Naive B cell (primary cell): ENCODE measurements around the gene TAAR9. TPM values are rescaled to one million over a fixed set of nuclear protein-coding genes. Genes with fewer than 3 reads are reported as not detected.
A peak's percentile ranks its signal among the peaks of the same experiment; 100 is the strongest.
"Not testable (repeated sequence)": the region's sequence is repeated elsewhere in the genome, so short reads cannot be mapped to it uniquely, and the experiment has no call there.

Source experiments
- ATAC-seq, 2 donors: fragments of 150-1000 bp; cut with Tn5 transposase; 2 replicates each; pipeline ENCODE4 v1.10.0; 2021; ENCODE audit warnings: low read depth in 2 of 2, mild to moderate bottlenecking in 2 of 2, moderate library complexity in 2 of 2
- DNase-seq: peaks from one replicate; pipeline ENCODE4 v3.0.0; 2022
- H3K27ac Mint-ChIP-seq, 6 donors: one replicate each; pipeline ENCODE4 v1.8.0; 2020 to 2022; ENCODE audit warnings: mild to moderate bottlenecking in 6 of 6, mixed read lengths in 6 of 6, moderate library complexity in 5 of 6, inconsistent platforms in 2 of 6
- H3K27me3 Mint-ChIP-seq, 3 donors: one replicate each; pipeline ENCODE4 v1.8.0; 2021 to 2022; ENCODE audit warnings: mixed read lengths in 3 of 3, mild to moderate bottlenecking in 1 of 3
- H3K36me3 Mint-ChIP-seq, 2 donors: one replicate each; pipeline ENCODE4 v1.8.0; 2020 to 2022; ENCODE audit warnings: mixed read lengths in 2 of 2, inconsistent platforms in 1 of 2, mild to moderate bottlenecking in 1 of 2
- H3K4me1 Mint-ChIP-seq, 3 donors: one replicate each; pipeline ENCODE4 v1.8.0; 2020 to 2022; ENCODE audit warnings: mixed read lengths in 3 of 3, inconsistent platforms in 1 of 3, mild to moderate bottlenecking in 1 of 3, moderate library complexity in 1 of 3
- H3K4me3 Mint-ChIP-seq, 8 donors: one replicate each; pipeline ENCODE4 v1.8.0; 2020 to 2022; ENCODE audit warnings: mild to moderate bottlenecking in 8 of 8, mixed read lengths in 8 of 8, moderate library complexity in 8 of 8, inconsistent platforms in 2 of 8
- H3K9me3 Mint-ChIP-seq, 7 donors: one replicate each; pipeline ENCODE4 v1.8.0; 2020 to 2022; ENCODE audit warnings: mixed read lengths in 7 of 7, mild to moderate bottlenecking in 5 of 7, inconsistent platforms in 2 of 7, moderate library complexity in 1 of 7
- polyA plus RNA-seq, 6 donors: library from polyadenylated mRNA; unstranded; fragments of 300-500 nt; fragmentation: Illumina TruSeq; gene quantifications; one replicate each; pipeline ENCODE4 v1.2.3, GENCODE V29; 2021; ENCODE audit warnings: low read depth in 6 of 6

The TAAR9 gene
- polyA plus RNA-seq, 6 donors from 2014 or later: not detected

DNA sequence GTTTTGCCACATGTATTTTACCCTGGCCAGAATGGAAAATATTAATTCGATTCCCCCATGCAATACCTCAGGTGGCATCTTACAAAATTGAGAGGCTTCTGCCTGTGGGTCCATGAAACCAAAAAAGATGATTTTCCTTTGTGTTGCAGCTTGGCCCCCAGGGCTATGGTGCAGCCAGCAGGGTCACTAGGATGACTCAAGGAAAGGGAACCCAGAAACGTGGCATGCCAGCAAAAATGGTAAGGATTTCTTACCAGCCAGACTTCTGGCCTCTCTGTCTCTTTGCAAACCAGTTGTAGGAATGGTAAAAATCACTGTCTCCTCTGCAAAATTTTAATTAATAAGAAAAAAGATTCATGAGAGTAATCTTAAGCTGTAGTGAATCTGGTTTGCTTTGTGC, 11.6 kb upstream of the TAAR9 start:
- no peak for DNase-seq
- peak overlapping the region in 1 of 6 donors; percentile 91 for H3K27ac Mint-ChIP-seq
- no peaks in the 10 kb centered on the region for H3K27me3 Mint-ChIP-seq
- ATAC-seq: no peak
- peaks cover 0 to under 1% (median 0%) of the 10 kb centered on the region in 7 donors for H3K9me3 Mint-ChIP-seq
- H3K4me1 Mint-ChIP-seq: peaks cover 3 to 5% (median 4%) of the 10 kb centered on the region in 3 donors
- H3K36me3 Mint-ChIP-seq: no peaks in the 10 kb centered on the region
- H3K4me3 Mint-ChIP-seq: no peak overlapping the region

DNA sequence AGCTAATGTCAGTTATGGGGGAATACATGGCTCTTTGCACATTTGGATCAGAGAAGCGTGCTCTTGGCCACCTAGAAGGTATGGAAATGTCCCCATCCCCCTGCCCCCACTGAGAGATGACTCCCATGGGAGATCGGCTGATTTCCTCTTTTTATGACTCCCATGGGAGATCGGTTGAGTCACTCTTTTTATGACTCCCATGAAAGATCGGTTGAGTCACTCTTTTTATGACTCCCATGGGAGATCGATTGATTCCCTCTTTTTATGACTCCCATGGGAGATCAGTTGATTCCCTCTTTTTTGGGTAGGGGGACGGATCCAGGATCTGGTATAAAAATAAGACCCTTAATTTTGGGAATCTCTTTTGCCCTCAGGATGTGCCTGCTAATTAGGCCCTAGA, 10.3 kb upstream of the TAAR9 start:
- Mint-ChIP-seq H3K27me3 (no peaks in the 10 kb centered on the region), H3K36me3 (no peaks in the 10 kb centered on the region), H3K4me1 (peaks cover 3 to 5% (median 4%) of the 10 kb centered on the region in 3 donors), H3K27ac (no peak overlapping the region), H3K4me3 (no peak overlapping the region), H3K9me3 (peaks cover 0 to 2% (median 0%) of the 10 kb centered on the region in 7 donors)
- ATAC-seq: no peak
- DNase-seq: no peak

DNA sequence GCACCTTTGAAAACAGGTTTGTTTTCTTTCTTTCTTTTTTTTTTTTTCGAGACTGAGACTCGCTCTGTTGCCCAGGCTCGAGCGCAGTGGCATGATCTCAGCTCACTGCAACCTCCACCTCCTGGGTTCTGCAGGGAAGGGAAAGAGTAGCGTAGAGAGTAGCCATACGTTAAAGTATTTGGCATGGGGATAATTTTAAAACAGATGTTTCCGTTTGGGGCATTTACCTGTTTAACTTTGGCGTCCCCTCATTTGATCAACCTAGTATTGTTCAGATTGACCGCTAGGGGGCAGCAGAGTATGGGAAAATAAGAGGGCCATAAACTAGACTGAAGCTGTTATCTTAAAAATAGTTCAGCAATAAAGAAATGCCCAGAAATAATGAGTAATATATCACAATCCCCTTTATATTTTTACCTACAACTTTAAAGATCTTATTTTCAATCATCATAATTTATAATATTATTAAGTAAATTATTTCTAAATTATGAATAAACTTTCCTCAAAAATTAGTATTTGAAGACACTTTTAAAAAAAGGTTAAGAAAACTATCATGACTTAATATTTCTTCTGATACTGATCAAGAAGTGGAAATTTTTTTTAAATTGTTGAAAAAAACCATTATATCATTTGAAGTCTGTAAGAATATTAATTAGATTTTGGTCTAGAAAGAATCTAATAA, 7.6 kb upstream of the TAAR9 start:
- DNase-seq (peak; percentile 63), ATAC-seq (peak; percentile 87 to 88)
- Mint-ChIP-seq H3K27me3 (no peaks in the 10 kb centered on the region), H3K36me3 (peaks cover 5 to 8% of the 10 kb centered on the region in 2 donors), H3K9me3 (peaks cover 0 to 13% (median 7%) of the 10 kb centered on the region in 7 donors), H3K4me3 (peak overlapping the region; percentile 51 to 92 (median 82)), H3K27ac (peak overlapping the region in 1 of 6 donors; percentile 28), H3K4me1 (peaks cover 3 to 10% (median 4%) of the 10 kb centered on the region in 3 donors)

DNA sequence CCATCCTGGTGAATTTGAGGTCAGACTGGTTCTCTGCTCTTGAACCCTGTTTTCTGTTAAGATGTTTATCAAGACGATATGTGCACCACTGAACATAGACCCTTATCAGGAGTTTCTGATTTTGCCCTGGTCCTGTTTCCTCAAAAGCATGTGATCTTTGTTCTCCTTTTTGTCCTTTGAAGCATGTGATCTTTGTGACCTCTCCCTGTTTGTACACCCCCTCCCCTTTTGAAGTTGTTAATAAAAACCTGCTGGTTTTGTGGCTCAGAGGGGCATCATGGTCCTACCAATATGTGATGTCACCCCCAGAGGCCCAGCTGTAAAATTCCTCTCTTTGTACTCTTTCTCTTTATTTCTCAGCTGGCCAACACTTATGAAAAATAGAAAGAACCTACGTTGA, 3.5 kb upstream of the TAAR9 start:
- H3K4me3 Mint-ChIP-seq, ATAC-seq, H3K36me3 Mint-ChIP-seq, DNase-seq: not testable (repeated sequence)
- peaks cover 3 to 10% (median 4%) of the 10 kb centered on the region in 3 donors for H3K4me1 Mint-ChIP-seq
- peak overlapping the region in 1 of 6 donors; percentile 71 for H3K27ac Mint-ChIP-seq
- peaks cover 0 to 15% (median 7%) of the 10 kb centered on the region in 7 donors for H3K9me3 Mint-ChIP-seq
- peaks cover 15 to 24% (median 21%) of the 10 kb centered on the region in 3 donors for H3K27me3 Mint-ChIP-seq

DNA sequence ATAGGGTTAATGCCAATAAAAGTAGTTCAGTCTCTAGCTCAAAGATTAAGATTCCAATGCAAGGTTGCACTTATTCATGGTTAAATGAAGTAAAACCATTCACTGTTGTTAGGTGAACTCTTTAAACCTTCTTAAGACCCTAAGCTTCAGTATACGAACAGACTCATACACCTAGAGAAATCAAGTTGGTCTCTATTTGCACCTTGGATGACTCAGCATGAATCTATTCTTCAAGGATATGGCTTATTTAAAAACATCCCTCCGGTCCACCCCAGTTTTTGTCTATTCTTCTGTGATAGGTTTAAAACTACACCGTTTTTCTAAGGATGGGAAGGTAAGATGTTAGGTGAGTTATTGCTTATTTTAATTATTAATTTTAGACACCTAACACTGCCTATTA, 932 bp upstream of the TAAR9 start:
- H3K4me3 Mint-ChIP-seq: no peak overlapping the region
- peaks cover 5 to 8% of the 10 kb centered on the region in 2 donors for H3K36me3 Mint-ChIP-seq
- peaks cover 26 to 33% (median 31%) of the 10 kb centered on the region in 3 donors for H3K27me3 Mint-ChIP-seq
- ATAC-seq (no peak), DNase-seq (no peak)
- H3K27ac Mint-ChIP-seq: no peak overlapping the region
- peaks cover 0 to 15% (median 7%) of the 10 kb centered on the region in 7 donors for H3K9me3 Mint-ChIP-seq
- peaks cover 0 to 5% (median 0%) of the 10 kb centered on the region in 3 donors for H3K4me1 Mint-ChIP-seq

DNA sequence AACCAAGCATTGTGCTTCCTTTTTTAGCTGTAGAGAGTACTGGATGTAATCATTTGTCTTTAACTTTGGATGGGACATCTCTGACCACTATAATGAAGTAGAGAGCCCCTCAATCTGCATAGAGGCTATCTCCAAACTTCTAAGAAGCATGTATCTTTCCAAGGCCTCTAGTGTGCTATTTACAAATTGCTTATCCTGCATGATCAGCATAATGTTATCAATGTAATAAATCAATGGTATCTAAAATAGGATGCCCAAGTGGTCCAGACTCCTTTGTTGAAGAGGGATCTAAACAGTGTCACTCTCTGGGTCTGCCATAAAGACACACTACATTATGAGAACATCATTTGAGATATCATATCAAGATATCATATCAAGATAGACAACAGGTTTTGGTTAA, 6.7 kb downstream of the TAAR9 start:
- Mint-ChIP-seq H3K27me3 (peaks cover 9 to 17% (median 16%) of the 10 kb centered on the region in 3 donors), H3K27ac (no peak overlapping the region), H3K4me3 (no peak overlapping the region), H3K4me1 (peaks cover 6 to 9% (median 8%) of the 10 kb centered on the region in 3 donors), H3K36me3 (no peaks in the 10 kb centered on the region), H3K9me3 (no peaks in the 10 kb centered on the region)
- no peak for DNase-seq
- no peak for ATAC-seq

DNA sequence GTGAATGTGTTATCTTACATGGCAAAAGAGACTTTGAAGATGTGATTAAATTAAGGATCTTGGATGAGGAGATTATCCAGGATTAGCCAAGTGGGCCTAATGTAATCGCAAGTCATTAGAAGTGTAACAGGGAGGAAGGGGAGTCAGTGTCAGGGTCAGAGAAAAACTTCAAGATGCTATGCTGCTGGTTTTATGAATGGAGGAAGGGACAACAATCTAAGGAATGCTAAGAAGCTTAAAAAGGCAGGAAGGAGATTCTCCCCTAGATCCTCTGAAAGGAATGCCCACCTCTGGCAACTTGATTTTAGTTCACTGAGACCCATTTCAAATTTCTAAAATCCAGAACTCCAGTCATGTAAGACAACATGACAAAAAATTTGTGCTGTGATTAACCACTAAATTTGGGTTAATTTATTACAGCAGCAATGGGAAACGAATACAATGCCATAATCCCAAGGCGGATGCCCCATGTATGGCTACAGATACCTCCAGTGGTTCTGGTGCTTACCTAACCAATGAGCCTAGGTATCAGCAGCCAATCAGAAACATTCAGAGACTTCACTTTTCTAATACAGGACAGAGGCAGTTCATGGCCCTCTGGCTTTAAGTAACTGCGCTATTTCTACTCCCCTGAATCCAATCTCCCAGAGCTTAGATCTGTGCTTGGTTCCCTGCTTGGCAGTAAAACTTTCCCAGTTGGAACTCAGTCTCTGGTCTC, 10.8 kb downstream of the TAAR9 start:
- H3K27me3 Mint-ChIP-seq: peaks cover 0 to 19% (median 0%) of the 10 kb centered on the region in 3 donors
- no peaks in the 10 kb centered on the region for H3K9me3 Mint-ChIP-seq
- ATAC-seq (no peak), DNase-seq (no peak)
- no peaks in the 10 kb centered on the region for H3K36me3 Mint-ChIP-seq
- no peak overlapping the region for H3K27ac Mint-ChIP-seq
- peaks cover 6 to 9% (median 8%) of the 10 kb centered on the region in 3 donors for H3K4me1 Mint-ChIP-seq
- no peak overlapping the region for H3K4me3 Mint-ChIP-seq

DNA sequence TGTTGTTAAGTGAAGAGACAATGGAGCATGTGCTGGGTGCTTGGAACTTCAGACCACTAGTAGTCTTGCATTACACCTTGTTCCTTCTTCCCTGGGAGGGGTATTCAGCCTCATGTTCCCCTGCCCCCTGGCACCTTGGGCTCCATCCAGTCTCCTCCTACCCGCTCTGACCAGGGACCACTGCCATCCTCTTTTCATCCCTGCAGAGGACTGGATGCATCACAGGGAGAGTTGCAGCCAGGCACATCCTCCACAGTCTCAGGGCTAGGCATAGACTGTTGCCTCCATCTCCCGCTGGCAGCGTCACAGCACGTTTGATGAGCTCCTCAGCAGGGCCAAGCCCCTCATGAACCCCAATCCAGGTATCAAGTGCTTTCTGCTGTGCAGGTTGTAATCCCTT, 13.1 kb downstream of the TAAR9 start:
- no peak for DNase-seq
- no peaks in the 10 kb centered on the region for H3K36me3 Mint-ChIP-seq
- peak overlapping the region in 1 of 6 donors; percentile 70 for H3K27ac Mint-ChIP-seq
- ATAC-seq: no peak
- peaks cover 6 to 9% (median 8%) of the 10 kb centered on the region in 3 donors for H3K4me1 Mint-ChIP-seq
- H3K27me3 Mint-ChIP-seq: peaks cover 7 to 24% (median 8%) of the 10 kb centered on the region in 3 donors
- no peak overlapping the region for H3K4me3 Mint-ChIP-seq
- peaks cover 0 to 2% (median 0%) of the 10 kb centered on the region in 7 donors for H3K9me3 Mint-ChIP-seq

DNA sequence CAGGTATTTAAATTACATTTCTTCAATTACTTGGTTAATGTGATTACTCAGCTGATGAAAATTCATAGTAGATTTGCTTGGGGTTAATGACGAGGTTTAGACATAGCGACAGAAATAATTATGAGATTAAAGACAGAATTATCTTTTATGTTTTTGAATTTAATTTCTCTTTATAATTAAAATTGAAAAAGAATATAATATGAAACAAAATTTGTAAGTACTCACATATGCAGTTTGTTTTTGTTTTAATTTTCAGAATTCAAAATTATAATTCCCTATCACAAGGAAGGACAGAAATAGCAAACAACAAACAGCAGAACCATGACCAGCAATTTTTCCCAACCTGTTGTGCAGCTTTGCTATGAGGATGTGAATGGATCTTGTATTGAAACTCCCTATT, 14.3 kb downstream of the TAAR9 start, which contains the start of gene TAAR8:
Gene TAAR8, plus strand, starts transcription at position 301 of the 400 bp plus-strand sequence. Its CDS starts 21 bp downstream, at position 322.
- peaks cover 0 to 2% (median 0%) of the 10 kb centered on the region in 7 donors for H3K9me3 Mint-ChIP-seq
- H3K36me3 Mint-ChIP-seq: no peaks in the 10 kb centered on the region
- peaks cover 6 to 7% (median 7%) of the 10 kb centered on the region in 3 donors for H3K4me1 Mint-ChIP-seq
- no peak within 1 kb of the TSS for H3K4me3 Mint-ChIP-seq
- no peak within 1 kb of the TSS for H3K27ac Mint-ChIP-seq
- no peak for ATAC-seq
- DNase-seq: no peak
- H3K27me3 Mint-ChIP-seq: peaks cover 11 to 33% (median 19%) of the 10 kb centered on the region in 3 donors

DNA sequence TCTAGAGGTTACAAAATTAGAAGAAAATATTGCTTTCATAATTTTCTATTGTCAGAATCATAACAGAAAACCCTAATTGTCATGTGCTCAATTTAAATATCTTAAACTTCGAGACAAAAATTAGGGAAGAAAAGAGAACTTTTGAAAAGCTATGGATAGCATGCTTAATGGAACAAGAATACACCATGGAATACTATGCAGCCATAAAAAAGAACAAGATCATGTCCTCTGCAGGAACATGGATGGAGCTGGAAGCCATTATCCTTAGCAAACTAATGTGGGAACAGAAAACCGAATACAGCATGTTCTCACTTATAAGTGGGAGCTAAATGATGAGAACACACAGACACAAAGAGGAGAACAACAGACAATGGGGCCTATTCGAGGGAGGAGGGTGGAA, 22.0 kb downstream of the TAAR9 start:
- not testable (repeated sequence) for ATAC-seq, H3K4me1 Mint-ChIP-seq, H3K27ac Mint-ChIP-seq, H3K4me3 Mint-ChIP-seq, DNase-seq, H3K36me3 Mint-ChIP-seq, H3K9me3 Mint-ChIP-seq
- H3K27me3 Mint-ChIP-seq: peaks cover 21 to 43% (median 25%) of the 10 kb centered on the region in 3 donors

DNA sequence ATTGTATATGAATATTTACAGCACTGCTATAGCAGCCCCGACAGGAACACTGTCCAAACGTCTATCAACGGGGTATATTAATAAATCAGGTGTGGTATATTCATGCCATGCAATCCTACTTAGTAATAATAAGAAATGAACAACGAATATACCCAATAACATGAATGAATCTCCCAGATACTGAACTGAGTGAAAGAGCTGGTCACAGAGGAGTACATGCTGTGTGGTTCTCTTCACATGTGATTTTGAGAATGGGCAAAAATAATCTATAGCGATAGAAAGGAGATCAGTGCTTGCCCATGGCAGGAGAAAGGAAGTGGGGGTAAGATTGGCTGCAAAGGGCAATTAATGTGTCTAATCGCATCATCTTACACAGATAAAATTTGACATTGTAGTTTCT, 28.3 kb downstream of the TAAR9 start:
- Mint-ChIP-seq H3K27ac (no peak overlapping the region), H3K27me3 (peaks cover 6 to 42% (median 19%) of the 10 kb centered on the region in 3 donors), H3K9me3 (no peaks in the 10 kb centered on the region), H3K36me3 (no peaks in the 10 kb centered on the region), H3K4me1 (no peaks in the 10 kb centered on the region), H3K4me3 (no peak overlapping the region)
- no peak for DNase-seq
- no peak for ATAC-seq

DNA sequence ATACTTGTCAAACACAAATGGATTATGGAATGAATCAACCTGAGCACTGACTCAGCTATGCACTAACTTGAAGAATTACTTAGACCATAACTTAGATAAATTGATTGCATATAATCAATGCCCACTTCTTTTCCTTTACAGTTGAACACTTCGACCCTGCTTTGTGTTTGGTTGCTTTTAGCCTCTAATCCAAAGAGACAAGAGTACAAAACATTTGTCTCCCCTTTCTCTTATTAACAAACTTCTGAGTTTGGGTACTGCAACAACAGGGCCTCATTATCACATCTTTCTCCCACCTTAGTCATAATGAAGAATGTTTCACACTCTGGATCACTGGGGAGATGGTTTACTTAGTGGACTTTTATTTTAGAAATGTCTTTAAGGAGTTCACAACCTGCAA, 29.5 kb downstream of the TAAR9 start:
- DNase-seq (no peak), ATAC-seq (no peak)
- no peak overlapping the region for H3K4me3 Mint-ChIP-seq
- H3K27me3 Mint-ChIP-seq: peaks cover 11 to 39% (median 23%) of the 10 kb centered on the region in 3 donors
- no peaks in the 10 kb centered on the region for H3K4me1 Mint-ChIP-seq
- no peaks in the 10 kb centered on the region for H3K9me3 Mint-ChIP-seq
- no peak overlapping the region for H3K27ac Mint-ChIP-seq
- H3K36me3 Mint-ChIP-seq: no peaks in the 10 kb centered on the region

DNA sequence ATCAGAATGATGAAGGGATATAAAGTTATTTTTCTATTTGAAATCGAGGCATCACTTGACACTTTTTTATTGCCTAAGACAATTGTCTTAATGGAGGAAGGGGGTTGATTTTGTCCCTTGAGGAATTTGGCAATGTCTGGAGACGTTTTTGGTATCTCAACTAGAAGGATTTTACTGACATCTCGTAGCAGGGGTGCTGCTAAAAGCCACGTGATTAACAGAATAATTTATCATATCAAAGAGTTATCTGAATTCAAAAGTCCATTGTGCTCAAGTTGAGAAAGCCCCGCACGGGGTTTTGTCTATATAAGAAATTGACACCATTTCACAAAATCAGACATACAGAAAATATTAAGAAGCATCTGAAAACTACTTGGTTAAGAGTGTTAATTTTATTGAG, 30.5 kb downstream of the TAAR9 start:
- peaks cover 9 to 40% (median 27%) of the 10 kb centered on the region in 3 donors for H3K27me3 Mint-ChIP-seq
- ATAC-seq: no peak
- no peak overlapping the region for H3K27ac Mint-ChIP-seq
- no peaks in the 10 kb centered on the region for H3K9me3 Mint-ChIP-seq
- no peaks in the 10 kb centered on the region for H3K36me3 Mint-ChIP-seq
- no peaks in the 10 kb centered on the region for H3K4me1 Mint-ChIP-seq
- no peak for DNase-seq
- H3K4me3 Mint-ChIP-seq: no peak overlapping the region

DNA sequence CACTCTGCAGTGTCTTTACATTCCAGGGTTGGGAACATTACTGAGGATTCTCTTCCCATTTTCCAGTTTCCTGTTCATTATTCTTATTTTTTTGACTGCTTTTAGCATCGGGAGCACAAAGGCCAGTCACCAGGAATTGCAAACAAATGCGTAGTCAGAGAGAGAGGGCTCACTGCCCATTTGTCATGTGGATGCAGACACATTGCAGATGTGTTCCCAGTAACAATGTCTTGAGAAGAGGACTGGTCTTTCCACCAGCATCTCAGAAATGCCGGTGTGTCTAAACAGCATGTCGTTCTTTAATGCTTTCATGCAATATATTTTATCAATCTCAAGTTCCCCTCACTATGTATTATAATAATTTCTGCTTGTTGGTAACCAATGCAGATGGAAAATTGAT, 31.1 kb downstream of the TAAR9 start:
- Mint-ChIP-seq H3K27ac (no peak overlapping the region), H3K36me3 (no peaks in the 10 kb centered on the region), H3K9me3 (no peaks in the 10 kb centered on the region), H3K4me3 (no peak overlapping the region), H3K4me1 (no peaks in the 10 kb centered on the region), H3K27me3 (peaks cover 11 to 45% (median 33%) of the 10 kb centered on the region in 3 donors)
- ATAC-seq (no peak), DNase-seq (no peak)
